ENCODE data around the gene ADD1. TPM values are rescaled to one million over a fixed set of nuclear protein-coding genes. Genes with fewer than 3 reads are reported as not detected.

The ADD1 gene
- total and polyA plus RNA-seq, 2 donors (not counting 1 experiment from before 2014, with no cell fraction given): 164 to 171 TPM

DNA sequence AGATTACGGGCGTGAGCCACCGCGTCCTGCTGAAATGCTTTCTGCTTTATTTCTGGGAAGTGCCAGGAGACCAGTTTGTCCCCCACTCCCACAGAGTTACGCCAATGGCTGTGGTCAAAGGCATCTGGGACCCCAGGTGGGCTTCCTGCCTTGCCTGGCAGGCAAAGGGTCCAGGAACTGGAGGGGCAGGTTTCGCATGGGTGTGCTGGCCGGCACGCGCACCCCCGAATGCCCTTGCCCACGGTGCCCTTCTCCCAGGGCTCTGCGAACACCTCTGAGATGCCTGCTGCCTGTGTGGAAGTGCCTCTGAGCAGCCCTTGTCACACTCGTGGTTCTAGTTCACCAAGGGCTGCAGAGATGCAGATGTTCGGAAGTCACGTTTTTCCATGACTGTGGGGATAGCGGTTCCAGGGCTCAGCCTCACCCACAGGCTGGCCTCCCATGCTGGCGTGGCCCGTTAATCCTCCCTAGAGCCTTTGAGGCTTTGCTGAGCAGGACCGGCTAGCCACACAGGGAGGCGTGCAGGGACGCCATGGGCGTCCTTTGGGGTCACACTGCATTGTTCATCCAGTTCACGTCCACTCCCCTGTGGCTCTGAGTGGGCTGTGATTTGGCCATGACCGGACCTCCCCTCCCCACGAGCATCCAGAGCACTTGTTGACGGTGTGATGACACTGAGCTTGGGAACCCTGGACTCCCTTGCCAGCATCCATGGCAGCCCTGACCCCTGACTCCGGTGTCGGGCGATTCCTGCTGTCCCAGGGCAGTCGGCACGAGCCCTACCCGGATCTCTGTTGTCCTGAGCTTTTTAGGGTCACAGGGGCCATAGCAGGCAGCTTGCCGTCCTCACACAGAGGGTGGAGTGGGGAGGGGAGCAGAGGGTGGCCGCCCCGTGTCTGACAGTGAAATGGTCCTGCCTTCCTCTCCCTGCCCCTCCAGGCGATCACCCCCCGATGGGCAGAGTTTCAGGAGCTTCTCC is 12.7 kb upstream of the ADD1 start:
- no peaks in the 10 kb centered on the region for H3K27me3 ChIP-seq (ENCODE audit: control insufficient read depth, insufficient read depth, low read length)
- no peak overlapping the region for H3K4me2 ChIP-seq (ENCODE audit: extremely low read depth, insufficient read depth, low read length)
- TF ChIP-seq EZH2 (IDR thresholded peaks at IDR 0.05; ENCODE audit: low read length, missing control alignments) (no peak), CTCF (conservative IDR thresholded peaks at IDR 0.05 in 1 of 2, IDR thresholded peaks at IDR 0.05 in 1 of 2; ENCODE audit: low read depth in 1 of 2, low read length in 2 of 2) (no peak)
- no peak overlapping the region for H3K4me3 ChIP-seq (replicated peaks in 1 of 4; ENCODE audit: control extremely low read depth in 1 of 4, insufficient read depth in 1 of 4, low read depth in 3 of 4, low read length in 4 of 4)
- H3K79me2 ChIP-seq (ENCODE audit: control insufficient read depth, insufficient read depth, low read length): no peaks in the 10 kb centered on the region
- H4K20me1 ChIP-seq (ENCODE audit: control insufficient read depth, extremely low read depth, insufficient read depth, low read length): no peaks in the 10 kb centered on the region
- no peaks in the 10 kb centered on the region for H3K9me3 ChIP-seq (ENCODE audit: control insufficient read depth, insufficient read depth, low read depth, low read length)
- peaks cover 22% of the 10 kb centered on the region for H3K36me3 ChIP-seq (ENCODE audit: control insufficient read depth, insufficient read depth, low read length)
- no peaks in the 10 kb centered on the region for H3K4me1 ChIP-seq (ENCODE audit: control insufficient read depth, extremely low read depth, insufficient read depth, low read length)
- DNase-seq (ENCODE audit: low read depth in 2 of 2): no peak
- H2AFZ ChIP-seq (ENCODE audit: low read length): no peak overlapping the region
- H3K9ac ChIP-seq (ENCODE audit: insufficient read depth, low read length): no peak overlapping the region
- H3K27ac ChIP-seq (ENCODE audit: insufficient read depth, low read length): no peak overlapping the region

GRCh38 chr4:2831611-2832308 is 11.9 kb upstream of the ADD1 start:
- Histone ChIP-seq H3K36me3 (ENCODE audit: control insufficient read depth, insufficient read depth, low read length) (peaks cover 28% of the 10 kb centered on the region), H3K27ac (ENCODE audit: insufficient read depth, low read length) (no peak overlapping the region), H3K27me3 (ENCODE audit: control insufficient read depth, insufficient read depth, low read length) (no peaks in the 10 kb centered on the region), H3K9ac (ENCODE audit: insufficient read depth, low read length) (no peak overlapping the region), H3K4me1 (ENCODE audit: control insufficient read depth, extremely low read depth, insufficient read depth, low read length) (no peaks in the 10 kb centered on the region), H3K4me2 (ENCODE audit: extremely low read depth, insufficient read depth, low read length) (no peak overlapping the region), H3K9me3 (ENCODE audit: control insufficient read depth, insufficient read depth, low read depth, low read length) (no peaks in the 10 kb centered on the region), H4K20me1 (ENCODE audit: control insufficient read depth, extremely low read depth, insufficient read depth, low read length) (no peaks in the 10 kb centered on the region), H3K4me3 (replicated peaks in 1 of 4; ENCODE audit: control extremely low read depth in 1 of 4, insufficient read depth in 1 of 4, low read depth in 3 of 4, low read length in 4 of 4) (no peak overlapping the region), H2AFZ (ENCODE audit: low read length) (no peak overlapping the region), H3K79me2 (ENCODE audit: control insufficient read depth, insufficient read depth, low read length) (no peaks in the 10 kb centered on the region)
- TF ChIP-seq EZH2 (IDR thresholded peaks at IDR 0.05; ENCODE audit: low read length, missing control alignments) (no peak), CTCF (conservative IDR thresholded peaks at IDR 0.05 in 1 of 2, IDR thresholded peaks at IDR 0.05 in 1 of 2; ENCODE audit: low read depth in 1 of 2, low read length in 2 of 2) (no peak)
- DNase-seq (ENCODE audit: low read depth in 2 of 2): no peak

GRCh38 chr4:2832309-2832980 is 11.2 kb upstream of the ADD1 start:
- H3K4me3 ChIP-seq (replicated peaks in 1 of 4; ENCODE audit: control extremely low read depth in 1 of 4, insufficient read depth in 1 of 4, low read depth in 3 of 4, low read length in 4 of 4): no peak overlapping the region
- TF ChIP-seq EZH2 (IDR thresholded peaks at IDR 0.05; ENCODE audit: low read length, missing control alignments) (no peak), CTCF (conservative IDR thresholded peaks at IDR 0.05 in 1 of 2, IDR thresholded peaks at IDR 0.05 in 1 of 2; ENCODE audit: low read depth in 1 of 2, low read length in 2 of 2) (no peak)
- no peaks in the 10 kb centered on the region for H3K9me3 ChIP-seq (ENCODE audit: control insufficient read depth, insufficient read depth, low read depth, low read length)
- H3K79me2 ChIP-seq (ENCODE audit: control insufficient read depth, insufficient read depth, low read length): no peaks in the 10 kb centered on the region
- H3K4me2 ChIP-seq (ENCODE audit: extremely low read depth, insufficient read depth, low read length): no peak overlapping the region
- H2AFZ ChIP-seq (ENCODE audit: low read length): no peak overlapping the region
- no peaks in the 10 kb centered on the region for H3K27me3 ChIP-seq (ENCODE audit: control insufficient read depth, insufficient read depth, low read length)
- H3K9ac ChIP-seq (ENCODE audit: insufficient read depth, low read length): no peak overlapping the region
- peaks cover 25% of the 10 kb centered on the region for H3K36me3 ChIP-seq (ENCODE audit: control insufficient read depth, insufficient read depth, low read length)
- H3K4me1 ChIP-seq (ENCODE audit: control insufficient read depth, extremely low read depth, insufficient read depth, low read length): no peaks in the 10 kb centered on the region
- no peak for DNase-seq (ENCODE audit: low read depth in 2 of 2)
- H4K20me1 ChIP-seq (ENCODE audit: control insufficient read depth, extremely low read depth, insufficient read depth, low read length): no peaks in the 10 kb centered on the region
- no peak overlapping the region for H3K27ac ChIP-seq (ENCODE audit: insufficient read depth, low read length)

All from fibroblast of lung (primary cell).